Panc1 (cell line): Measurements from ENCODE around the gene KRT86. TPM values are rescaled to one million over a fixed set of nuclear protein-coding genes. Genes with fewer than 3 reads are reported as not detected.

Experiments
- ATAC-seq: fragments of 200-7000 bp; cut with Tn5 transposase; 2 replicates; pipeline ENCODE4 v1.9.1; 2020; ENCODE audit warnings: mild to moderate bottlenecking, moderate library complexity
- BruUV-seq: library from RNA; stranded (reverse); fragments of 400-500 nt; replicated peaks from 2 replicates; lab custom pipeline; 2021; lab: Mats Ljungman, UMichigan
- CTCF ChIA-PET: fragments of 300-600 bp; sonication (Branson Sonifier 250); formaldehyde crosslinking; loops from one replicate; lab custom pipeline; 2022; ENCODE audit warnings: antibody characterized with exemption; lab: Charles Lee
- POLR2A ChIA-PET: fragments of 300-600 bp; sonication (Branson Sonifier 250); formaldehyde crosslinking; loops from one replicate; lab custom pipeline; 2022; ENCODE audit warnings: antibody characterized with exemption; lab: Charles Lee
- DNase-seq: peaks from one replicate; pipeline ENCODE4 v3.0.0-alpha.2; 2010; ENCODE audit warnings: low read depth, low spot score
- H3K27ac ChIP-seq: 2 replicates; pipeline ENCODE4 v1.5.1; 2011; ENCODE audit warnings: mild to moderate bottlenecking, low read length, inconsistent platforms
- H3K27me3 ChIP-seq: fragments of 200-500 bp; sonication (Bioruptor generic); 2 replicates; pipeline ENCODE4 v1.6.0; 2014; ENCODE audit warnings: low read length, inconsistent platforms; ENCODE audit not compliant: control insufficient read depth, insufficient read depth
- H3K36me3 ChIP-seq: fragments of 200-500 bp; sonication (Bioruptor generic); 2 replicates; pipeline ENCODE4 v1.5.1; 2014; ENCODE audit warnings: inconsistent platforms, mild to moderate bottlenecking, low read length, moderate library complexity; ENCODE audit not compliant: control insufficient read depth, insufficient read depth
- H3K4me1 ChIP-seq: 2 replicates; pipeline ENCODE4 v1.5.1; 2011; ENCODE audit warnings: inconsistent platforms, mild to moderate bottlenecking, low read length, moderate library complexity; ENCODE audit not compliant: control insufficient read depth, insufficient read depth
- H3K4me3 ChIP-seq, 2 experiments: 2 replicates each; pipeline ENCODE4 v1.5.1; 2011 to 2012; ENCODE audit warnings: low read depth in 2 of 2, low read length in 2 of 2, mild to moderate bottlenecking in 2 of 2, inconsistent platforms in 1 of 2, moderate library complexity in 1 of 2
- H3K9me3 ChIP-seq: fragments of 200-500 bp; sonication (Bioruptor generic); 2 replicates; pipeline ENCODE4 v1.5.1; 2014; ENCODE audit warnings: low read depth, mild to moderate bottlenecking, inconsistent platforms, low read length, moderate library complexity; ENCODE audit not compliant: control insufficient read depth, insufficient read depth
- CTCF ChIP-seq: fragments of 450-650 bp; IDR thresholded peaks from 2 replicates; pipeline ENCODE4 v1.5.1; 2017; ENCODE audit warnings: mild to moderate bottlenecking
- POLR2AphosphoS5 ChIP-seq: IDR thresholded peaks from 2 replicates; pipeline ENCODE4 v1.6.1; 2012; ENCODE audit warnings: mild to moderate bottlenecking, low read depth, low read length, moderate library complexity
- SIN3A ChIP-seq: IDR thresholded peaks from 2 replicates; pipeline ENCODE4 v1.6.1; 2012; ENCODE audit warnings: low read depth, mild to moderate bottlenecking, low read length, moderate library complexity, borderline replicate concordance; ENCODE audit not compliant: insufficient read depth
- TCF7L2 ChIP-seq: IDR thresholded peaks from 2 replicates; pipeline ENCODE4 v1.6.1; 2011; ENCODE audit warnings: mild to moderate bottlenecking, low read depth, low read length, inconsistent platforms
- in situ Hi-C: cut with HindIII; loops from 2 replicates; pipeline ENCODE4 v1.10.0; 2016; ENCODE audit warnings: low sequenced_read_pairs, low pct_unique_long_range_greater_than_20kb
- intact Hi-C: fragments of 100-400 bp; cut with micrococcal nuclease; formaldehyde crosslinking; loops from one replicate; pipeline ENCODE4 v1.10.0; 2022; ENCODE audit not compliant: unreplicated experiment
- total RNA-seq: library from RNA; stranded (reverse); gene quantifications from one replicate; pipeline ENCODE4 v1.2.1, GENCODE V29; 2021; ENCODE audit not compliant: unreplicated experiment
- TF ChIP-seq, protein P1 (sequence below), 2 experiments: IDR thresholded peaks; 2 replicates each; pipeline ENCODE4 v1.6.1; 2011 to 2012; ENCODE audit warnings: low read depth in 2 of 2, control low read depth in 1 of 2, low read length in 1 of 2, mild to moderate bottlenecking in 1 of 2, moderate library complexity in 1 of 2; ENCODE audit not compliant: insufficient read depth in 1 of 2

Gene KRT86
- total RNA-seq, 1 experiment from 2014 or later = 1.1 TPM

DNA sequence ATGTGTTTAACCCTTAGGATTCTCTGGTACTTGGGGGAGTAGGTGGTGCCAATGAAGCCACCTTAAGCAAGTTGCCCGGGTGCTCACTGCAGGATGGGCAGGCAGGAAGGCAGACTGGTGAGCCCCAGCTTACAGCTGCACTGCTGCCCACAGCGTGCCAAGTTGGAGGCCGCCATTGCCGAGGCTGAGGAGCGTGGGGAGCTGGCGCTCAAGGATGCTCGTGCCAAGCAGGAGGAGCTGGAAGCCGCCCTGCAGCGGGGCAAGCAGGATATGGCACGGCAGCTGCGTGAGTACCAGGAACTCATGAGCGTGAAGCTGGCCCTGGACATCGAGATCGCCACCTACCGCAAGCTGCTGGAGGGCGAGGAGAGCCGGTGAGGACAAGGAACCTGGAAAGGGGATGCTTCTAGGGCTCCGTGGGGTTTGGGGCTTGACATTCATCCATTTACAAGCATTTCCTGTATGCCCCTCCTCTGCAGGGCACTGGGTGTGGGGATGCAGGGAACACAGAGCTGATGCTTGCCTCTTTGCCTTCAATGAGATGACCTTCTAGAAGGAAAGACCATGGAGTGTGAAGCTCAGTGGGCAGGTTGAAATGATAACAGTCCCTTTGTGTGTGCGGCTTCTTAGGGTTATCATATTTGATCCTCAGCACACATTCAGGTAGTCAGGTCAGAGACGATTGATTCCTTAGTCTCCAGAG lies 29.0 kb upstream of the KRT86 start:
- ChIA-PET POLR2A (no interaction called here), CTCF (no interaction called here)
- Histone ChIP-seq H3K27ac (peak overlapping the region; percentile 78), H3K9me3 (no peaks in the 10 kb centered on the region), H3K4me3 (no peak overlapping the region), H3K4me1 (peaks cover 71% of the 10 kb centered on the region), H3K27me3 (no peaks in the 10 kb centered on the region), H3K36me3 (no peaks in the 10 kb centered on the region)
- BruUV-seq = no TSS peak
- DNase-seq (no peak), ATAC-seq (no peak)
- no peak for TF ChIP-seq SIN3A
- no peak for TF ChIP-seq POLR2AphosphoS5
- TF ChIP-seq, protein P1, sequence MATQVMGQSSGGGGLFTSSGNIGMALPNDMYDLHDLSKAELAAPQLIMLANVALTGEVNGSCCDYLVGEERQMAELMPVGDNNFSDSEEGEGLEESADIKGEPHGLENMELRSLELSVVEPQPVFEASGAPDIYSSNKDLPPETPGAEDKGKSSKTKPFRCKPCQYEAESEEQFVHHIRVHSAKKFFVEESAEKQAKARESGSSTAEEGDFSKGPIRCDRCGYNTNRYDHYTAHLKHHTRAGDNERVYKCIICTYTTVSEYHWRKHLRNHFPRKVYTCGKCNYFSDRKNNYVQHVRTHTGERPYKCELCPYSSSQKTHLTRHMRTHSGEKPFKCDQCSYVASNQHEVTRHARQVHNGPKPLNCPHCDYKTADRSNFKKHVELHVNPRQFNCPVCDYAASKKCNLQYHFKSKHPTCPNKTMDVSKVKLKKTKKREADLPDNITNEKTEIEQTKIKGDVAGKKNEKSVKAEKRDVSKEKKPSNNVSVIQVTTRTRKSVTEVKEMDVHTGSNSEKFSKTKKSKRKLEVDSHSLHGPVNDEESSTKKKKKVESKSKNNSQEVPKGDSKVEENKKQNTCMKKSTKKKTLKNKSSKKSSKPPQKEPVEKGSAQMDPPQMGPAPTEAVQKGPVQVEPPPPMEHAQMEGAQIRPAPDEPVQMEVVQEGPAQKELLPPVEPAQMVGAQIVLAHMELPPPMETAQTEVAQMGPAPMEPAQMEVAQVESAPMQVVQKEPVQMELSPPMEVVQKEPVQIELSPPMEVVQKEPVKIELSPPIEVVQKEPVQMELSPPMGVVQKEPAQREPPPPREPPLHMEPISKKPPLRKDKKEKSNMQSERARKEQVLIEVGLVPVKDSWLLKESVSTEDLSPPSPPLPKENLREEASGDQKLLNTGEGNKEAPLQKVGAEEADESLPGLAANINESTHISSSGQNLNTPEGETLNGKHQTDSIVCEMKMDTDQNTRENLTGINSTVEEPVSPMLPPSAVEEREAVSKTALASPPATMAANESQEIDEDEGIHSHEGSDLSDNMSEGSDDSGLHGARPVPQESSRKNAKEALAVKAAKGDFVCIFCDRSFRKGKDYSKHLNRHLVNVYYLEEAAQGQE (IDR thresholded peaks at IDR 0.05; ENCODE audit: insufficient read depth in 1 of 2, low read depth in 2 of 2, low read length in 1 of 2) = no peak
- TF ChIP-seq CTCF = no peak
- no peak for TF ChIP-seq TCF7L2
- in situ Hi-C loops (no loop called here), intact Hi-C loops (no loop called here)

DNA sequence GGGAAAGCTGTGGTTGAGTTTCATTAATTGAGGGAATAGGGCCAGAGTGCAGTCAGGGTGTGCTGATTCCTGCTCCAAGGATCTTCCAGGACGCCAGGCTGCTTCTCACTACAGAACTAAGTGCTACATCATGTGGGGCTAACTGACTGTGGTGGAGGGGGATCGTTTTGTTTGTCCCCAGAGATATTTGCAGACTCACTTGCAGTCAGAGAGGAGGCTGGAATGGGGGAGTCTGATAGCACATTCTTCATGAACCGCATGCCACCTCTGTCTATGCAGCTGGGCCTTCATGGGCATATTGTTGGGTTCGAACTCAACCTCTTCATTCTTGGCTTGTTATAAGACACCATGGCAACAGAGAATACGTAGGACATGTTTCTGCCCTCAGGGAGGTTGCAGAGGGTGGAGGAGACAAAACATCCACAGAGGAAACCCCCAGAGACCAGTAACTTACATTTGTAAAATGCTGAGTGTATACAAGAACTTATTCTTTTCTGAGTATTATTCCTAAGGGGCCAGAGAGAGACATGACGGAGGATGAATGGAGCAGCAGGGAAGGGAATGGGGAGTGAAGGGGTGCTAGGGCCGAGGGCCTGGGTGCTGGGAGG lies 28.4 kb upstream of the KRT86 start:
- no peak for DNase-seq
- intact Hi-C loops (no loop called here), in situ Hi-C loops (no loop called here)
- Histone ChIP-seq H3K9me3 (no peaks in the 10 kb centered on the region), H3K27me3 (no peaks in the 10 kb centered on the region), H3K36me3 (no peaks in the 10 kb centered on the region), H3K4me3 (no peak overlapping the region), H3K4me1 (peaks cover 71% of the 10 kb centered on the region), H3K27ac (peak overlapping the region; percentile 78)
- ATAC-seq = no peak
- ChIA-PET POLR2A (interaction anchor here (0.5 kb wide), 1 partner anchor 702 kb away, joined by 8 read pairs; no protein-coding TSS in a partner anchor), CTCF (no interaction called here)
- no TSS peak for BruUV-seq
- TF ChIP-seq POLR2AphosphoS5 (no peak), TCF7L2 (no peak), CTCF (no peak), SIN3A (no peak)
- TF ChIP-seq, protein P1 (IDR thresholded peaks at IDR 0.05; ENCODE audit: insufficient read depth in 1 of 2, low read depth in 2 of 2, low read length in 1 of 2) = no peak
